Right cardiac atrium (tissue), 5 donors: ENCODE measurements around the gene TRAPPC2L. TPM values are rescaled to one million over a fixed set of nuclear protein-coding genes. Genes with fewer than 3 reads are reported as not detected.
A peak's percentile ranks its signal among the peaks of the same experiment; 100 is the strongest.

Experiments used
- ATAC-seq, 2 donors: fragments of 200-7000 bp; cut with Tn5 transposase; one replicate each; pipeline versions ENCODE4 v1.8.0 to v1.9.1; 2020; ENCODE audit warnings: moderate library complexity in 2 of 2, mild to moderate bottlenecking in 1 of 2
- DNase-seq, 3 donors: peaks; one replicate each; pipeline ENCODE4 v3.0.0-alpha.2; 2020
- H3K27ac ChIP-seq: one replicate; pipeline ENCODE4 v1.5.1; 2013; ENCODE audit warnings: mild to moderate bottlenecking, low read length, control low read depth, moderate library complexity
- H3K27me3 ChIP-seq: one replicate; pipeline ENCODE4 v1.6.1; 2013; ENCODE audit not compliant: control insufficient read depth, insufficient read depth
- H3K4me1 ChIP-seq: one replicate; pipeline ENCODE4 v1.6.1; 2013; ENCODE audit warnings: low read length; ENCODE audit not compliant: control insufficient read depth, insufficient read depth
- H3K4me3 ChIP-seq: one replicate; pipeline ENCODE4 v1.5.1; 2013; ENCODE audit warnings: low read length, control low read depth
- H3K9me3 ChIP-seq: one replicate; pipeline ENCODE4 v1.6.1; 2013; ENCODE audit warnings: low read length; ENCODE audit not compliant: control insufficient read depth
- whole genome bisulfite sequencing: extraction: QIAGEN DNeasy Blood & Tissue Kit; methylation state at CpG from one replicate; pipeline ENCODE4 v1.1.7; 2013; 5-methylcytosine and 5-hydroxymethylcytosine counted together
- intact Hi-C, 4 donors: fragments of 100-400 bp; cut with DNase I; formaldehyde crosslinking; loops; one replicate each; pipeline versions ENCODE4 v1.11.0 to v1.14.0; 2022 to 2023
- polyA plus RNA-seq: library from polyadenylated mRNA; stranded (reverse); fragments of 200-250 nt; gene quantifications from one replicate; pipeline ENCODE4 v1.2.3, GENCODE V29; 2013
- total RNA-seq, 4 donors: library from RNA; stranded (reverse); fragmentation: NEBNext Ultra II Directional; extraction: Animal tissue kit (Norgen Biotek cat#: 25700); gene quantifications; one replicate each; pipeline ENCODE4 v1.2.1, GENCODE V29; 2021
- donor health status: healthy with polysubstance abuse.
- donor health status: DM: no; HTN: yes; CAD: no.
- donor health status: DM: no; HTN: no; CAD: no.
- donor health status: DM: no; HTN: yes; CAD: no; lungs with severe emphysema.
- donor health status: DM: yes; HTN: yes; CAD: no.

Gene TRAPPC2L
- total and polyA plus RNA-seq, 5 donors = 43.7 to 61.5 (median 49.6) TPM

GRCh38 chr16:88881007-88881615 is 24.2 kb downstream of the TRAPPC2L start:
- no peak for DNase-seq
- intact Hi-C loops = no loop called here
- ATAC-seq = no peak
- Histone ChIP-seq H3K27me3 (no peaks in the 10 kb centered on the region), H3K4me1 (no peaks in the 10 kb centered on the region), H3K9me3 (no peaks in the 10 kb centered on the region), H3K4me3 (no peak overlapping the region), H3K27ac (no peak overlapping the region)
- 59% methylated on average over 46 of the region's 46 CpGs for WGBS

GRCh38 chr16:88881675-88882357 is 24.9 kb downstream of the TRAPPC2L start:
- H3K4me1 ChIP-seq = no peaks in the 10 kb centered on the region
- 77% methylated on average over 27 of the region's 27 CpGs for WGBS
- no peak overlapping the region for H3K4me3 ChIP-seq
- DNase-seq (no peak), ATAC-seq (no peak)
- H3K27ac ChIP-seq = no peak overlapping the region
- no peaks in the 10 kb centered on the region for H3K27me3 ChIP-seq
- H3K9me3 ChIP-seq = no peaks in the 10 kb centered on the region
- intact Hi-C loops = no loop called here

DNA sequence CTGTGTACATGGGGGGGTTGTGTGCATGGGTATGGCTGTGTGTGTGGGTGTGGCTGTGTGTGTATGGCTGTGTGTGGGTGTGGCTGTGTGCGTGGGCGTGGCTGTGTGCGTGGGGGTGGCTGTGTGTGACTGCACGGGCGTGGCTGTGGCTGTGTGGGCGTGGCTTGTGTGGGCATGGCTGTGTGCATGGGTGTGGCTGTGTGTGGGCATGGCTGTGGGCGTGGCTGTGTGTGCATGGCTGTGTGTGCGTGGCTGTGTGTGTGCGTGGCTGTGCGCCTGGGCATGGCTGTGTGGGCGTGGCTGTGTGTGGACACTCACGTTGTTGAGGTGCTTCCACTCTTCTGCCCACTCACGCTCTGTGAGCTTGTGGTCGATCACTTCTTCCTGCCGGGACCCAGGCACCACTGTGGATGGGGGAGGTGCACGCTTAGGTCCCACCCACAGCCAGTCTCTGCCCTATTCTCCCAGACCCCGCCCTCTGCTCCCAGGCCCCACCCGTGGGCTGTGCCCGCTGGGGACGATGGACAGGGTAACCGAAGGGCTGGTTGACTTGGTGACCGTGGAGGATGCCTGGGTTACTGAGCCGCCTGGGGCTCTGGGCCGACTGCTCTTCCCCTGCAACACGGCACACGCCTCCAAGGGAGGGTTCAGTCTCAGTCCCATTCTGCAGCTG is 25.6 kb downstream of the TRAPPC2L start:
- Histone ChIP-seq H3K4me1 (no peaks in the 10 kb centered on the region), H3K9me3 (no peaks in the 10 kb centered on the region), H3K27me3 (no peaks in the 10 kb centered on the region), H3K4me3 (no peak overlapping the region), H3K27ac (no peak overlapping the region)
- intact Hi-C loops = no loop called here
- DNase-seq = no peak
- ATAC-seq = no peak
- WGBS = 89% methylated on average over 26 of the region's 26 CpGs

DNA sequence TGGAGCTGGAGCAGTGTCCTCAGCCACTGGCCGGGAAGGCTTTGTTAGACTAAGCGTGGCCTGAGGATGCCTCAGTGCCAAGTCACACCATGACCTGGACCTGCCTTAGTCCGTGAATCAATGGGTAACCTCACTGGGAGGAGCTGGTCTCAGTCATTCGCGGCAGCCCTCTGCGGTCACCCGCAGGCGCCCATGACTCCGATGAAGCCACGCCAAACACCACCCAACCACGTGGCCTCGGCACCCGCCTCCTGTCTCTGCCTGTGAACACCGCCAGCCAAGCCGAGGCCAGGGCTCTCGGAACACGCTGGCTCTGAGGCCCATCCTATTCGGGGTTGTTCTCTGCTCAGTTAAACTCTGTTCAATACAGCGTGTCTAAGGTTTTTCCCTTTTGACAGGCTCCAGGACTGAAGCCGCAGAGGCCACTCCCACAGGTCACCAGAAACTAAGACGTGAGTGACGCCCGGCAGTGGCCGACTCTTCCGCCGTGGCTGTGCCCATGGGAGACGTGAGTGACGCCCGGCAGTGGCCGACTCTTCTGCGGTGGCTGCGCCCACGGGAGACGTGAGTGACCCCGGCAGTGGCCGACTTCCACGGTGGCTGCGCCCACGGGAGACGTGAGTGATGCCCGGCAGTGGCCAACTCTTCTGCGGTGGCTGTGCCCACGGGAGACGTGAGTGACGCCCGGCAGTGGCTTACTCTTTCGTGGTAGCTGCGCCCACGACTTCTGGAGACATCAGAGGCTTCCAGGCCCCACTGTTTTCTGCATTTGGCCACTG is 26.4 kb downstream of the TRAPPC2L start:
- DNase-seq (no peak), ATAC-seq (no peak)
- Histone ChIP-seq H3K4me1 (no peaks in the 10 kb centered on the region), H3K9me3 (no peaks in the 10 kb centered on the region), H3K4me3 (no peak overlapping the region), H3K27me3 (no peaks in the 10 kb centered on the region), H3K27ac (no peak overlapping the region)
- 97% methylated on average over 49 of the region's 49 CpGs for WGBS
- intact Hi-C loops = no loop called here

- Histone ChIP-seq H3K27me3 (no peaks in the 10 kb centered on the region), H3K4me1 (no peaks in the 10 kb centered on the region), H3K9me3 (no peaks in the 10 kb centered on the region), H3K4me3 (no peak overlapping the region), H3K27ac (no peak overlapping the region)
- 83% methylated on average over 11 of the region's 11 CpGs for WGBS
- ATAC-seq (no peak), DNase-seq (no peak)
- intact Hi-C loops = no loop called here
Measured at GRCh38 chr16:88883946-88884345, 27.0 kb downstream of the TRAPPC2L start.

DNA sequence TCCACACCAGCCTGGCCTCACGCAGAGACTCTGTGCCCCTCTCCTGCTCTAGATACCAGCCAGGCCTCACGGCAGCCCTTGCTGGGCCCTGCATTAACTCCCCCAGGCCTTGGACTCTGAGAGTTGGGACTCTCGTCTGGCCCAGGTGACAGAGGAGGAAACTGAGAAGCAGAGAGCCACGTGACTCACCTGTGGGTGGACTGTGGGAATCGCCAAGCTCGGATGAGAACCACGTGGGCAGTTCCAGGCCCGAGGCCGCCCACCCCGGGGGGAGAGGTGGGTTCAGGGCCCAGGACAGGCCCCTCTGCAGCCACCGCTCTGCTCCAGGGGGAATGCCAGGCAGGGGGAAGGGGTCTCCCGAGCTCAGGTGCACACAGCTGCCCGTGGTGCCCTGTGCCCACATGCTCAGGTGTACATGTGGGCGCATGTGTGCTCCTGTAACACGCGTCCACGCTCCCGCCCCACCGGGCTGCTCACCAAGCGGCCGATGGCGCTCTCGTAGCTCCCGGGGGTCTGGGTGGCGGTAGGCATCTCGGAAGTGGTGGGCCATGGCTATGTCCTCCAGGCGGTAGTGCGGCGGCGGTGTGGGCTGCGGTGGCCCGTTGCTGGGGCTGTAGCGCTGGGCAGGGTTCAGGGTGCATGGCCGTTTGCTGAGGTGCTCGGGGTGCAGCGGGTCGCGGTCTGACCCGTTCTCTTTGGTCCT is 27.8 kb downstream of the TRAPPC2L start:
- Histone ChIP-seq H3K27ac (no peak overlapping the region), H3K27me3 (no peaks in the 10 kb centered on the region), H3K4me1 (no peaks in the 10 kb centered on the region), H3K9me3 (no peaks in the 10 kb centered on the region), H3K4me3 (no peak overlapping the region)
- ATAC-seq (no peak), DNase-seq (no peak)
- 95% methylated on average over 39 of the region's 39 CpGs for WGBS
- intact Hi-C loops = no loop called here

- 91% methylated on average over 28 of the region's 28 CpGs for WGBS
- Histone ChIP-seq H3K27ac (no peak overlapping the region), H3K9me3 (no peaks in the 10 kb centered on the region), H3K4me3 (no peak overlapping the region), H3K4me1 (no peaks in the 10 kb centered on the region), H3K27me3 (no peaks in the 10 kb centered on the region)
- intact Hi-C loops = no loop called here
- no peak for DNase-seq
- ATAC-seq = no peak
Measured at GRCh38 chr16:88885693-88886280, 28.9 kb downstream of the TRAPPC2L start.

DNA sequence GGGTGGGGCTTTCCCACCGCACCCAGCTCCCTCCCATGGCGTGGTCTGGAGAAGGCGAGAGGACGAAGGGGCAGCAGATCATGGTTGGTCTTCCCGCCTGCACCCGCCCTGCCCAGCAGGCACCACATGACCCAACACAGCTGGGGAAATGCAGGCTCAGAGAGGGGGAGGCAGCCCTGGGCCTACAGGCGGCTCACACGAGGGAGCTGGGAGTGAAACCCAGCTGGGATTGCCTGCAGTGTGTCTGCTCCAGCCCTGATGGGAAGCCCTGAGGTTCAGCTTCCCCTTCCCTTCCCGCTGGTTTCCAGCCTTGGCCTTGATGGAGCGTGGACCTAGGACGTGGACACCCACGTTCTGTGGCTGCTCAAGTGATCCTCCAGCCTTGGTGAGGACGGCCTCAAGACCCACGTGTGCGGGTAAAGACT is 29.5 kb downstream of the TRAPPC2L start:
- H3K27ac ChIP-seq = peak overlapping the region; percentile 8
- intact Hi-C loops = no loop called here
- H3K4me3 ChIP-seq = no peak overlapping the region
- H3K27me3 ChIP-seq = no peaks in the 10 kb centered on the region
- H3K9me3 ChIP-seq = no peaks in the 10 kb centered on the region
- WGBS = 78% methylated on average over 15 of the region's 15 CpGs
- H3K4me1 ChIP-seq = no peaks in the 10 kb centered on the region
- ATAC-seq = peak; percentile 0 to 20
- no peak for DNase-seq

DNA sequence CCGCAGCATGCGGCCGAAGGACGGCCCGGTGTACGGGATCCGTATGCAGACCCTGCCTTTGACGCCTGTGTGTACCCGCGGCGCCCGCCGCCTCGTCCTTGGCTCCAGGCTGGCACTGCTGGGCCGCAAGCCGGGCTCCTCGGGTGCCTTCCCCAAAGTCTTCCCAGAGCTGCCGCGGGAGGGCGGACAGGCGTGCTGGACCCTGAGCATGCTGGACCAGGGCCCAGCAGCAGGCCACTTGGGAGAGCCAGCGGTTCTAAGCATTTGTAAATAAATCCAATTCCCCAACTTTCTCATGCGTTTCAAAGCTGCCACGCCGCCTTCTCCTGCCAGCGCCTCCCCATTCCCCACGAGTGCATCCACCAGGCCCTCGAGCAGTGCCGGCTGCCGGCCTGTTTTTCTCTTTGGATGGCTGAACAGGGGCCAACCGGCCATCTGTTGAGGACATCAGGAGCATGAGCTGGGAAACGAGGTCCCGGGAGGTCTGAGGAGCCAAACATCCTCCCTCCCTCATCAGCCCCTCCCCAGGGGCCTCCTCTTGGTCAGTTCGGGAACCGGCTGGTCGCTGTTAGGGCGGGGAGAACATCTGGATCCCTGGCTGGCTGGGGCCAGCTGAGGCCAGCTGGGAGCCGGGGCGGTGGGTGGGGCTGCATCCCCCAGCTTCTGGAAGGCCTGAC is 30.1 kb downstream of the TRAPPC2L start:
- no peak overlapping the region for H3K4me3 ChIP-seq
- intact Hi-C loops = no loop called here
- ATAC-seq = peak; percentile 74 to 81

GRCh38 chr16:88888057-88888456 is 31.1 kb downstream of the TRAPPC2L start:
- no peak for DNase-seq
- H3K9me3 ChIP-seq = no peaks in the 10 kb centered on the region
- 53% methylated on average over 14 of the region's 14 CpGs for WGBS
- H3K4me1 ChIP-seq = no peaks in the 10 kb centered on the region
- no peak for ATAC-seq
- H3K4me3 ChIP-seq = no peak overlapping the region
- no peaks in the 10 kb centered on the region for H3K27me3 ChIP-seq
- intact Hi-C loops = no loop called here
- H3K27ac ChIP-seq = peak overlapping the region; percentile 28

More for the DNA sequence above, 30.1 kb downstream of the TRAPPC2L start:
- Histone ChIP-seq H3K27ac (peak overlapping the region; percentile 8), H3K4me1 (no peaks in the 10 kb centered on the region), H3K27me3 (no peaks in the 10 kb centered on the region), H3K9me3 (no peaks in the 10 kb centered on the region)
- DNase-seq = peak; percentile 89 to 96 (median 96)
- 57% methylated on average over 39 of the region's 39 CpGs for WGBS
